ENCODE data around the gene PIP4K2A. TPM values are rescaled to one million over a fixed set of nuclear protein-coding genes. Genes with fewer than 3 reads are reported as not detected.

The PIP4K2A gene
- total and polyA plus RNA-seq, 2 of the 13 experiments (the other 11 are each of a cell fraction or from before 2014, with no cell fraction given): 9.1 to 22.6 TPM

- no peak for DNase-seq (ENCODE audit: low spot score)
- H3K9me3 ChIP-seq (ENCODE audit: low read length): no peaks in the 10 kb centered on the region
- no peaks in the 10 kb centered on the region for H3K79me2 ChIP-seq (ENCODE audit: insufficient read depth, low read length)
- H3K4me2 ChIP-seq (ENCODE audit: low read depth, low read length): no peak overlapping the region
- no peak for FAIRE-seq
- H3K9ac ChIP-seq (ENCODE audit: insufficient read depth, low read depth, low read length): no peak overlapping the region
- H3K36me3 ChIP-seq (replicated peaks in 1 of 2; ENCODE audit: control insufficient read depth in 1 of 2, insufficient read depth in 2 of 2, low read length in 2 of 2): no peaks in the 10 kb centered on the region
- intact Hi-C loops (cut with micrococcal nuclease; ENCODE audit: unreplicated experiment) (no loop called here), in situ Hi-C loops (cut with HindIII; ENCODE audit: extremely low pct_ligation_motif_present, low pct_unique_long_range_greater_than_20kb) (no loop called here)
- H2AFZ ChIP-seq (ENCODE audit: low read length): no peak overlapping the region
- no TSS peak for BruUV-seq (replicated peaks)
- H3K27me3 ChIP-seq (ENCODE audit: control insufficient read depth in 1 of 2, insufficient read depth in 2 of 2, low read length in 2 of 2): no peaks in the 10 kb centered on the region
- H3K4me1 ChIP-seq (ENCODE audit: insufficient read depth, low read length): no peaks in the 10 kb centered on the region
- POLR2A ChIA-PET: no interaction called here
- H3K27ac ChIP-seq (ENCODE audit: extremely low read length, insufficient read depth, low read length): no peak overlapping the region
- CTCF ChIA-PET (ENCODE audit: low intra/inter-chr PET ratio, low total read pairs): no interaction called here
- ATAC-seq: no peak
- TF ChIP-seq ZNF776 (CRISPR knock-in tag; IDR thresholded peaks at IDR 0.05): no peak
- TF ChIP-seq ZNF704 (CRISPR knock-in tag; IDR thresholded peaks at IDR 0.05; ENCODE audit: borderline replicate concordance): no peak
- no peak for TF ChIP-seq IRF9 (CRISPR knock-in tag; IDR thresholded peaks at IDR 0.05; ENCODE audit: borderline replicate concordance)
- TF ChIP-seq MYPOP (CRISPR knock-in tag; IDR thresholded peaks at IDR 0.05): no peak
- no peak for TF ChIP-seq PHF20 (CRISPR knock-in tag; IDR thresholded peaks at IDR 0.05)
- TF ChIP-seq HMG20A (CRISPR knock-in tag; IDR thresholded peaks at IDR 0.05; ENCODE audit: borderline replicate concordance): no peak
- TF ChIP-seq NFYB (CRISPR knock-in tag; IDR thresholded peaks at IDR 0.05): no peak
- no peak for TF ChIP-seq DPF2 (CRISPR knock-in tag; IDR thresholded peaks at IDR 0.05; ENCODE audit: borderline replicate concordance, low read depth)
- TF ChIP-seq ZKSCAN1 (IDR thresholded peaks at IDR 0.05; ENCODE audit: low read length): no peak
- no peak for TF ChIP-seq ZNF431 (CRISPR knock-in tag; IDR thresholded peaks at IDR 0.05; ENCODE audit: borderline replicate concordance, low read depth)
- no peaks in the 10 kb centered on the region for H4K20me1 ChIP-seq (ENCODE audit: insufficient read depth, low read length)
- no peak overlapping the region for H3K4me3 ChIP-seq (replicated peaks in 1 of 3; ENCODE audit: insufficient read depth in 1 of 3, low read depth in 2 of 3, low read length in 3 of 3)
These were observed 21.8 kb upstream of the PIP4K2A start for GRCh38 chr10:22736134-22736533.
